Activated T-cell treated with anti-CD3 and anti-CD28 coated beads for 48 hours (primary cell): ENCODE results near the gene RIBC1.
"Not testable (repeated sequence)": the region's sequence is repeated elsewhere in the genome, so short reads cannot be mapped to it uniquely, and the experiment has no call there.

Source experiments
- DNase-seq: peaks from one replicate; pipeline ENCODE4 v3.0.0-alpha.2; 2020; ENCODE audit warnings: low read depth

RIBC1 gene

GRCh38 chrX:53422861-53423306 is at the start of gene RIBC1:
TSS of gene RIBC1 (plus strand) at chrX:53422873. CDS start at chrX:53426277, 3,404 bp downstream.
- DNase-seq, result no peak

GRCh38 chrX:53373307-53373706 is 49.4 kb upstream of the RIBC1 start:
- no peak for DNase-seq

DNA sequence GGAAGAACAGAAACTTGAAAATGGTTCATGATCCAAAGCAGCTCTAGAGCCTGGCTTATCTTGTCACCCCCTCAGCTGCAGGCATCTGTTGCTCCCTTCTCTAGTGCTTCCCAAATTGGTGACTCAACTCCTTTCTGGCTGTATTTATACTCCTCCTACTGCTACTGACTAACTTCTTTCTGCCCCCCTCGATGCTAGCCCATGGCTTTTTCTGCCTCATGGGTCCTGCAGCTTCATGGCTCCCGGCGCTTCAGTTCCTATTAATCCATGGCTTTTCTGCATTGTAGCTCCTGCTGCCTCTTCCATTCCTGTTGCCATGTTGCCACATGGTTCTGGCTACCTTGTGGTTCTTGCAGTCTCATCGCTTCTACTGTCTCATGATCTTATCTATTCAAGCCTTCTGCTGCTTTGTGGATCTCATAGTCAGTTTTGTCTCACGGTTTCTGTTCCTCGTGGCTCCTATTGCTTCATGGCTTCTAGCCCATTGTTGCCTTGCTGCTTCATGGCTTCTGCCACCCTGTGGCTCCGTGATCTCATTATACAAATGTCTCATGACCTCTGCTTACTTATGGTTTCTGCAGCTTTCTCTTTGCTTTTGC is 48.4 kb upstream of the RIBC1 start:
- DNase-seq, result no peak

DNA sequence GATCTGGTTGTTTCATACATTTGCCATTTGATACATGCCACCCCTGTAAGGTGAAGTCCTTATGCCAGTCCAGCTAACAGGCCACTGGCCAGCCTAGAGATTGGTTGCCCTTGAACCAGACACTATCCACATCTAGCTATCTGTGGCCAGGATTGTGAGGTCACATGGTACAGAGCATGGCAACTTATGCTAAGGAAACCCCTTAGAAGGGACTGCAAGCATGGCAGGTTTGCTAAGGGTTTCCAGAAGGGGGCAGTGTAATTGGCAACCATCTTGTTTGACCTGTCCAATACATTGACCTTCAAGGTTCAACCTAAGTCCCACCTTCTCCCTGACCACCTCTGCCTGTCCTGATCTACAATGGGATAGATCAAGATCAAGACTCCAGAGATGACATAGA is 47.8 kb upstream of the RIBC1 start:
- DNase-seq, result no peak

DNA sequence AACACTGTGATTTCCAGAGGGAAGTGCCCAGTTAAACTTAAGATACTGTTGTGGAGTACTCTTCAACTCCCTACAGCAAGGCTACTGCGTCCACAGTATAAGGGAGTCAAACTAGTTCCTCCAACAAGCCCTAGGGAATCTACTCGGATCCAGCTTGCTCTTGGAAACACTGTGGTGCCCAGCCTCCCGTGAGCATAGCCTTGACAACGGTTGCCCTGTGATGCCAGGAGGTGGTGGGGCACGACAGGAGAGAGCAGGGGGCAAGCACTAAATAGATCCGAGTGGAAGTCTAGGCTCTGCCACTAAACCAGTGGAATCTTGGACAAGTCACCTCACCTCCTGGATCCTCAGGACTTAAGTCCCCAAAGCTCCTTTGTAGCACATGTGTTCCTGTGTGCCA is 45.8 kb upstream of the RIBC1 start:
- no peak for DNase-seq

DNA sequence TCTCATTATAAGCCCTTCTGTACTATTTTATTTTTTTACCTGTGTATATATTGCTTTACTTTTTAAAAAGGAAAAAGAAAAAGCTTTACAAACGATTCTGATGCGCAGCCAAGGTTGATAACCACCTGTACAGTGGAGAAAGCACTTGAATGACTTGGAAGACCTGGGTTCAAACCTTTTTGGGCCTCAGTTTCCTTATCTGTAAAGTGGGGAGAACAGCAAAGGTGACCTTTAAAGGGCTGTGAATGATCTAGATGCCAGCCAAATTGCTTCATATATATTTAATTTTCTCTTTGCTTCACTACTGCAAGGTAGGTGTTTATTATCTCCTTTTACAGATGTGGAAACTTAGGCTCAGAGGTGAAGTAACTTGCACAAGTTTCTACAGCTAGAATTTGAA is 45.2 kb upstream of the RIBC1 start:
- DNase-seq, result no peak

DNA sequence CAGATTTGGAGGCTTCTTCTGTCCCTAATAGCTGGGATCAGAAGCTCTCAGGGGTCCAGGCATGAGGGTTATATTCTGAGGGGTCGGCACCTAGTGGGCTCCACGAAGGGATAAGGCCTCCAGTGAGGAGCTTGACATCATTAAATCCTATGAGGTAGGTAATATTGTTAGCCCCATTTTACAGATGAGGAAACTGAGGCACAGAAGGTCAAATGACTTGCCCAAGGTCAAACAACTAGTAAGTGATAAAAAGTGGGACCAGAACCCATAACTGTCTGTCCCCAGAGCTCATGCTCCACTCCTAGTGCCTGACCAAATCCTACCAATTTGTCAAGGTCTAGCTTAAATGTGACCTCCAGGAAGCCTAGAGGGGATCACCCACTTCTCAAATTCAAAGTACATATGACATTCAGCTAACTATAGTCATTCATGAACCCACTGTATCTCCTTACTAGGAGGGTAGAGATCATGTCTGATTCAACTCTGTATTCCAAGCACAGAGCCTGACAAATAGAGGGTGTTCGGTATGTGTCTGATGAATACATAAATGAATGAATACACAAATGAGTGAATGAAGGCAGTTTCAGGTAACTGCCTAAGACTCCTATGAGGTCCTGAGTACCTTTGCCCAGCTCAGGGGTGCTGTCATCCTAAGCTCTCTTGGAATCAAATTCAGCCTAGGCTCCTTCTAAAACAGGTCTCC is 43.5 kb upstream of the RIBC1 start:
- DNase-seq, result no peak

DNA sequence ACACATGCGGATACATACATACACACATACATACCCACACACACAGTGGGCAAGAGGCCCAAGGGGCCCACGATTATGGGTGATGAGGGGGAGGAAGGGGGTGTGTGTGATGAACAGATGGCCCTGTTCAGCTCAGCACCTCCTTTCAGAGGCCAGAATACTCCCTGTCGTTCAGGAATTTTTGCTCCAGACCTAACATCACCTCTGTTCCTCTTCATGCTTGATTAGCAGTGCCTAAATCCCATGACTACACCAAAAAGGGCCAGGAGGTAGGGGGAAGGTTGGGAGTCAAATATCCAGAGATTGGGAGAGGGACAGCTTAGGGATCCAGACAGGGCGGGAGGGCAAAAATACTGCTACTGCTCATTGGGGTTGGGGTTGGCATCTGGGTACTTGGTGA is 42.9 kb upstream of the RIBC1 start:
- no peak for DNase-seq

GRCh38 chrX:53383376-53384076 is 39.1 kb upstream of the RIBC1 start:
- no peak for DNase-seq

DNA sequence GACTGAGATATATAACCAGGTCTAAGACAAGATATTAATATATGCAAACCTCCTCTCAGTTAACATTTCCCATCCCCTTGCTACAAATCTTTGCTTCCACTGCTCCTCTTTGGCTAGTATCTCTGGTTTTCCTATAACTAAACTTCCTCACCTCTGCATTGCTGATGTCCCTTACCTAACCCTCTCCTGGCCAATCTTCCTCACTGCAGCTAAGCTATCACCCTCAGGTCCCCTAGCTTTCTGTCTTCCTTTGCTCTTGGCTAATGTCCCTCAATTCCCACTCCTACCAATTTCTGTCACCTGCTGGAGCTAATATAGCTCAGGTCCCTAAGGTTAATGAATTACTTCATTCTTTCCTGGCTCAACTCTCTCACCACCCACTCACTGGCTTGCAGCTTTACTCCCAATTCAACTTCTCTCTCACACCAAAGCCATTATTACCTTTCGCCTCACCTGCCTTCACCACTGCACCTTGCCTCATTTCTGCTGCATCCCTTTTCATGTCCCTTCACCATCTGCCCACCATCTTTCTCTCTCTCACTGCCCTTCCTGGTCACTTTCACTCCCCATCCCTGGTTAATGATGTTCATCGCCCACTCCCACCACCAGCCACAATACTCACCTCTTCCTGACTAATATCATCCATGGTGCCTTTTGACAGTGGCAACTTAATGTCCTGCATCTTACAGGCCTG is 26.9 kb upstream of the RIBC1 start:
- no peak for DNase-seq

- no peak for DNase-seq
Observed at GRCh38 chrX:53398216-53398615, 24.5 kb upstream of the RIBC1 start.

- DNase-seq, result no peak
Observed at GRCh38 chrX:53403535-53403934, 19.1 kb upstream of the RIBC1 start.

GRCh38 chrX:53412446-53412845 is 10.2 kb upstream of the RIBC1 start:
- DNase-seq, result no peak

DNA sequence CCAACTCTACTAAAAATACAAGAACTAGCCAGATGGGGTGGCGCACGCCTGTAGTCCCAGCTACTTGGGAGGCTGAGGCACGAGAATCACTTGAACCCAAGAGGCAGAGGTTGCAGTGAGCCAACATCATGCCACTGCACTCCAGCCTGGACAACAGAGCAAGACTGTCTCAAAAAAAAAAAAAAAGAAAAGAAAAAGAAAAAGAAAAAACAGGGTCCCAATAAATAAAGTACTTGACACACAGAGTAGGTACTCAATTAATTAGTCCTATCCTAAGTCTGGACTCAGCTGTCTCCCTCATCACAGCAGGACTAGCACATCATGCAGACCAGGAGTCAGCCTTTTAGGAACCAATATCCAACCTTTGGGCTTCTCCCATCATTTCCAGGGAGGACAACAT is 2.3 kb upstream of the RIBC1 start:
- not testable (repeated sequence) for DNase-seq

- DNase-seq, result no peak
Observed at GRCh38 chrX:53421125-53421524, 1.5 kb upstream of the RIBC1 start.

DNA sequence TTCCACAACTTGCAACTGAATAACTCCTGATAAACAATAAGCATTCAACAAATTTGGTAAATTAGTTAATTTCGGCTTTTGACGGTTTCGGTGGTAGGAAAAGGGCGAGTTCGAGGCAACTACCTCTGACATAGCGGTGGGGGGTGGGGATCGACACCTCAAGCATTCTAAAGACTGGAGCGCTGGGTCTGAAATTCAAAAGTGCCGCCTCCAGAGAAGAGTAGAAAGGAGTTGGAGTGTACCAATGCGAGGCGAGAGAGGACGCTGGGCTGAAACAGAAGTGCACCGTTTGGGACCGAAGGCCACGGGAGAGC is 944 bp upstream of the RIBC1 start:
- DNase-seq, result no peak

DNA sequence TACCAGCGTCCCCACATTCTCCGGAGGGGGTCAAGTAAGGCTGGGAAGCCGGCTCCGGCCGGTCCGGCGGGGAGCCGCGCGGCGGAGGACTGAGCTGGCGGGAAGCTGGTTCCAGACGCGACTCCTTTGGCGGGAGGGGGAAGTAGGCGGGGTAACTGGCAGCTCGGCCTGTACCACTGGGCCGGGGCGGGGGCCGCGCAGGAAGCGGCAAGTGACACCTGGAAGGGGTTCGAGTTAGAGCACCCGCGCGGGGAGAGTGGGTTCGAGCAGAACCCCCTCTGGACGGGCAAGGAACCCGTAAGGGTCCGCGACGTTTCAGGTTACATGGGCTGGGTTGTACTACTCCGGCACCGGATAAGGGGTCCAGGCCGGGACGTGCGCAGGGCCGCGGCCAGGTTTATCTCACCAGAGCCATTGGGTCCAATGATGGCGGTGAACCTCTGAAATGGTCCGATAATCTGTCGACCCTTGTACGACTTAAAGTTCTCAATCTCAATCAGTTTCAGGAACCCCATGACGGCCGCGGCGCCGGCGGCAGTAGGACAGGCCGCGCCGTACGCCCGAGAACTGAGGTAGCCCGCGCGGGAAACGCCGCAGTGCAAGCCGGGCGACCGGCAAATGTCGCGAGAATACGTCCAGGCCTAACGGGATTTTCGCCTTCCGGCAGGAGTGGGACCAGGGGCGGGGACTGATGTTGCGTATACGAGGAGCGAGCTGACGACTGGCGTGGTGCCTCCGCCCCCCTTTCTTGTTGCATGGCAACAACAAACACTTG is 400 bp upstream of the RIBC1 start, which contains the start of gene SMC1A:
SMC1A (minus strand) TSS at position 569 of the 775 bp plus-strand sequence; CDS start at position 515, 54 bp downstream.
- DNase-seq, result peak; percentile 90

- no peak for DNase-seq
Observed at GRCh38 chrX:53429755-53430154, 7.1 kb downstream of the RIBC1 start.

GRCh38 chrX:53430231-53430630 is 7.6 kb downstream of the RIBC1 start:
- no peak for DNase-seq

- peak; percentile 83 for DNase-seq
Observed at GRCh38 chrX:53433651-53434639, 11.3 kb downstream of the RIBC1 start, which contains the start of gene HSD17B10. TSS of gene HSD17B10 (minus strand) at chrX:53434370. CDS start at chrX:53434345, 25 bp downstream.

DNA sequence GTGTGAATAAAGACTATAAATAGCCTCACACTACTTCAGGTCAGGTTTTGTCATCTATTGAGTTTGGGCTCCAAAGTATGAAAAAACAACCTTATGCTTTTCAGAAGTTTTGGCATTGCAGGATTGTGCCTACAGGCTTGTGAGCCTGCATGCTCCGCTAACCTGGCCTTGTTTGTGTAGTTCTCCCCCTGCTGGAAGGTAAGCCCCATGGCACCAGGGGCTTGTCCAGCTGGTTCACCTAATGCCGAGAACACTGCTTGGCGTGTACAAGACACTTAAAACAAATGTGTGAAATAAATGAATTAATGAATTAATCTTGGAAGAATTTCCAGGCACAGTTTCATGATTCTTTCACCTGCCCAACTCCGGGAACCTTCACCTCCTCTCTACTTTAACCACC is 13.3 kb downstream of the RIBC1 start:
- DNase-seq, result peak; percentile 41
